ENCODE data around the gene ACER2. TPM values are rescaled to one million over a fixed set of nuclear protein-coding genes. Genes with fewer than 3 reads are reported as not detected.
"Not testable (repeated sequence)": the region's sequence is repeated elsewhere in the genome, so short reads cannot be mapped to it uniquely, and the experiment has no call there.

The ACER2 gene
- total and polyA plus RNA-seq, 2 of the 4 experiments (the other 2 are of a cell fraction): 0.84 to 1.6 TPM

GRCh38 chr9:19387317-19387716, 21.5 kb upstream of the ACER2 start:
- Histone ChIP-seq H3K36me3 (ENCODE audit: control insufficient read depth, insufficient read depth, low read length) (no peaks in the 10 kb centered on the region), H4K5ac (ENCODE audit: low read depth, low read length) (no peak overlapping the region), H3K4ac (ENCODE audit: low read depth, low read length) (no peak overlapping the region), H4K8ac (ENCODE audit: low read depth in 2 of 2, low read length in 2 of 2) (no peak overlapping the region), H3K18ac (ENCODE audit: low read depth, low read length) (no peak overlapping the region), H2BK5ac (ENCODE audit: low read depth, low read length, poor library complexity, severe bottlenecking) (no peak overlapping the region), H2BK20ac (ENCODE audit: low read depth, low read length) (no peak overlapping the region), H3K9me1 (ENCODE audit: insufficient read depth, low read length) (0 out of 2 replicates have a peak, but pooled peaks cover 4% of the 10 kb centered on the region), H3K4me3 (ENCODE audit: insufficient read depth, low read depth, low read length) (no peak overlapping the region), H3K9me3 (ENCODE audit: control insufficient read depth, insufficient read depth, low read length) (no peaks in the 10 kb centered on the region), H4K91ac (ENCODE audit: insufficient read depth, low read depth, low read length) (no peak overlapping the region), H2AK5ac (ENCODE audit: low read depth, low read length) (no peak overlapping the region), H3K9ac (ENCODE audit: low read depth, low read length) (no peak overlapping the region), H3K4me1 (ENCODE audit: control insufficient read depth, insufficient read depth, low read length) (0 out of 2 replicates have a peak, but pooled peaks cover 2% of the 10 kb centered on the region), H2AFZ (replicated peaks; ENCODE audit: low read length, poor library complexity) (no peak overlapping the region), H3K4me2 (ENCODE audit: low read depth, low read length) (no peak overlapping the region), H3K56ac (ENCODE audit: extremely low read depth, insufficient read depth, low read length) (no peak overlapping the region), H3K79me1 (ENCODE audit: low read depth in 1 of 2, low read length in 2 of 2) (no peaks in the 10 kb centered on the region), H3K27ac (ENCODE audit: insufficient read depth, low read length) (no peak overlapping the region), H3K14ac (replicated peaks; ENCODE audit: low read depth, low read length) (no peak overlapping the region), H4K20me1 (ENCODE audit: insufficient read depth, low read length) (no peaks in the 10 kb centered on the region), H2AK9ac (replicated peaks; ENCODE audit: low read depth, low read length, poor library complexity) (no peak overlapping the region), H3K23ac (ENCODE audit: low read depth, low read length) (no peak overlapping the region), H3K27me3 (ENCODE audit: control insufficient read depth, insufficient read depth, low read length) (no peaks in the 10 kb centered on the region), H2BK120ac (ENCODE audit: low read depth, low read length) (no peak overlapping the region), H2BK15ac (ENCODE audit: low read depth, low read length) (no peak overlapping the region)
- CTCF ChIA-PET: no interaction called here
- intact Hi-C loops (cut with micrococcal nuclease) (no loop called here), in situ Hi-C loops (cut with MboI; ENCODE audit: low sequenced_read_pairs) (no loop called here), dilution Hi-C loops (cut with HindIII; ENCODE audit: low sequenced_read_pairs, unreplicated experiment) (no loop called here)
- WGBS, 2 experiments (ENCODE audit: extremely low coverage in 2 of 2, insufficient read length in 1 of 2): no CpG with 5 or more reads among the region's 2 CpGs
- DNase-seq: no peak
- no TSS peak for BruUV-seq (replicated peaks)
- POLR2A ChIA-PET (ENCODE audit: unreplicated experiment): no interaction called here
- ATAC-seq (ENCODE audit: low read depth): peak; percentile 29
- no peak for TF ChIP-seq MAZ (IDR thresholded peaks at IDR 0.05; ENCODE audit: borderline replicate concordance, low read depth, low read length)
- TF ChIP-seq MXI1 (IDR thresholded peaks at IDR 0.05; ENCODE audit: borderline replicate concordance, low read depth, low read length): no peak

GRCh38 chr9:19389539-19389938, 19.3 kb upstream of the ACER2 start:
- H2BK15ac ChIP-seq (ENCODE audit: low read depth, low read length); H3K14ac ChIP-seq (replicated peaks; ENCODE audit: low read depth, low read length); intact Hi-C loops (cut with micrococcal nuclease); H2BK20ac ChIP-seq (ENCODE audit: low read depth, low read length); H3K27me3 ChIP-seq (ENCODE audit: control insufficient read depth, insufficient read depth, low read length); H3K4me3 ChIP-seq (ENCODE audit: insufficient read depth, low read depth, low read length); H2AFZ ChIP-seq (replicated peaks; ENCODE audit: low read length, poor library complexity); H3K79me1 ChIP-seq (ENCODE audit: low read depth in 1 of 2, low read length in 2 of 2); H3K4ac ChIP-seq (ENCODE audit: low read depth, low read length); H3K23ac ChIP-seq (ENCODE audit: low read depth, low read length); H3K18ac ChIP-seq (ENCODE audit: low read depth, low read length); H3K36me3 ChIP-seq (ENCODE audit: control insufficient read depth, insufficient read depth, low read length); H2BK5ac ChIP-seq (ENCODE audit: low read depth, low read length, poor library complexity, severe bottlenecking); H4K5ac ChIP-seq (ENCODE audit: low read depth, low read length); BruUV-seq (replicated peaks); H3K9me3 ChIP-seq (ENCODE audit: control insufficient read depth, insufficient read depth, low read length); dilution Hi-C loops (cut with HindIII; ENCODE audit: low sequenced_read_pairs, unreplicated experiment); H2AK9ac ChIP-seq (replicated peaks; ENCODE audit: low read depth, low read length, poor library complexity); H3K4me1 ChIP-seq (ENCODE audit: control insufficient read depth, insufficient read depth, low read length); in situ Hi-C loops (cut with MboI; ENCODE audit: low sequenced_read_pairs); H4K8ac ChIP-seq (ENCODE audit: low read depth in 2 of 2, low read length in 2 of 2); H3K4me2 ChIP-seq (ENCODE audit: low read depth, low read length); POLR2A ChIA-PET (ENCODE audit: unreplicated experiment); H4K91ac ChIP-seq (ENCODE audit: insufficient read depth, low read depth, low read length); H3K27ac ChIP-seq (ENCODE audit: insufficient read depth, low read length); H3K9me1 ChIP-seq (ENCODE audit: insufficient read depth, low read length); H3K9ac ChIP-seq (ENCODE audit: low read depth, low read length); ATAC-seq (ENCODE audit: low read depth); DNase-seq; H2BK120ac ChIP-seq (ENCODE audit: low read depth, low read length); H3K56ac ChIP-seq (ENCODE audit: extremely low read depth, insufficient read depth, low read length); H4K20me1 ChIP-seq (ENCODE audit: insufficient read depth, low read length); H2AK5ac ChIP-seq (ENCODE audit: low read depth, low read length): not testable (repeated sequence)
- CTCF ChIA-PET: interaction anchor here (1.4 kb wide), 1 partner anchor 17 kb away, joined by 3 read pairs; no protein-coding TSS in a partner anchor
- whole genome bisulfite sequencing, 2 experiments (ENCODE audit: extremely low coverage in 2 of 2, insufficient read length in 1 of 2): no CpG with 5 or more reads among the region's 4 CpGs
